HepG2 (cell line): Measurements from ENCODE around the gene FBXO10. TPM values are rescaled to one million over a fixed set of nuclear protein-coding genes. Genes with fewer than 3 reads are reported as not detected.
A peak's percentile ranks its signal among the peaks of the same experiment; 100 is the strongest.

Experiments used
- ATAC-seq: fragments of 200-7000 bp; cut with Tn5 transposase; 3 replicates; pipeline ENCODE4 v1.9.1; 2020; ENCODE audit warnings: mild to moderate bottlenecking, moderate library complexity
- BruUV-seq: library from RNA; stranded (reverse); fragments of 400-500 nt; replicated peaks from 2 replicates; lab custom pipeline; 2021; lab: Mats Ljungman, UMichigan
- CTCF ChIA-PET: fragments of 300-600 bp; formaldehyde crosslinking; extraction: SDS; loops from one replicate; lab custom pipeline; 2021; ENCODE audit warnings: low total read pairs, inconsistent platforms, low intra/inter-chr PET ratio; lab: Yijun Ruan, JAX
- POLR2A ChIA-PET: fragments of 350-600 bp; sonication (Branson Sonifier 250); formaldehyde crosslinking; loops from one replicate; lab custom pipeline; 2020; ENCODE audit warnings: antibody characterized with exemption, inconsistent platforms; lab: Yijun Ruan, JAX
- DNase-seq: peaks from one replicate; pipeline ENCODE4 v3.0.0-alpha.2; 2015; ENCODE audit warnings: low spot score
- FAIRE-seq: peaks from 3 replicates; lab custom pipeline; 2011; peaks lifted over from hg19 to GRCh38; lab: Jason Lieb, UNC
- H2AFZ ChIP-seq: one replicate; pipeline ENCODE4 v1.6.1; 2011; ENCODE audit warnings: low read length, inconsistent platforms
- H3K27ac ChIP-seq: fragments of 300-600 bp; 3 replicates; pipeline ENCODE4 v1.8.0; 2011; ENCODE audit warnings: mixed run types, mild to moderate bottlenecking, mixed read lengths, low read length, inconsistent platforms; ENCODE audit not compliant: insufficient read depth; ENCODE audit errors: extremely low read length
- H3K27me3 ChIP-seq, 2 experiments: fragments of 200-600 bp in 1 of 2; 2 replicates in 1 of 2; 3 replicates in 1 of 2; pipeline versions ENCODE4 v1.6.0 to v1.8.0; 2011; ENCODE audit warnings: low read length in 2 of 2, mild to moderate bottlenecking in 2 of 2, moderate library complexity in 2 of 2, inconsistent platforms in 1 of 2; ENCODE audit not compliant: insufficient read depth in 2 of 2, control insufficient read depth in 1 of 2
- H3K36me3 ChIP-seq, 2 experiments: fragments of 200-600 bp in 1 of 2; replicated peaks in 1 of 2; 2 replicates in 1 of 2; 3 replicates in 1 of 2; pipeline versions ENCODE4 v1.5.1 to v1.8.0; 2011; ENCODE audit warnings: low read length in 2 of 2, inconsistent platforms in 1 of 2; ENCODE audit not compliant: insufficient read depth in 2 of 2, control insufficient read depth in 1 of 2
- H3K4me1 ChIP-seq: 2 replicates; pipeline ENCODE4 v1.5.1; 2012; ENCODE audit warnings: low read length, inconsistent platforms; ENCODE audit not compliant: insufficient read depth
- H3K4me2 ChIP-seq: 2 replicates; pipeline ENCODE4 v1.6.0; 2011; ENCODE audit warnings: low read depth, low read length, inconsistent platforms
- H3K4me3 ChIP-seq, 3 experiments: fragments of 200-600 bp in 1 of 3; sonication (generic), shearing (Covaris generic) in 1 of 3; replicated peaks in 1 of 3; 2 replicates each; pipeline ENCODE4 v1.5.1; 2011 to 2016; ENCODE audit warnings: low read length in 3 of 3, inconsistent platforms in 2 of 3, low read depth in 2 of 3, mild to moderate bottlenecking in 2 of 3, control low read depth in 1 of 3, mixed read lengths in 1 of 3; ENCODE audit not compliant: insufficient read depth in 1 of 3
- H3K79me2 ChIP-seq: one replicate; pipeline ENCODE4 v1.6.1; 2011; ENCODE audit warnings: low read length, inconsistent platforms; ENCODE audit not compliant: insufficient read depth
- H3K9ac ChIP-seq: 2 replicates; pipeline ENCODE4 v1.6.0; 2011; ENCODE audit warnings: mild to moderate bottlenecking, low read depth, low read length, inconsistent platforms; ENCODE audit not compliant: insufficient read depth
- H3K9me3 ChIP-seq: 2 replicates; pipeline ENCODE4 v1.5.1; 2012; ENCODE audit warnings: mild to moderate bottlenecking, low read length
- H4K20me1 ChIP-seq: 2 replicates; pipeline ENCODE4 v1.6.0; 2011; ENCODE audit warnings: inconsistent platforms, mild to moderate bottlenecking, low read length, moderate library complexity; ENCODE audit not compliant: insufficient read depth
- PAX8 ChIP-seq: sonication (generic); formaldehyde crosslinking; IDR thresholded peaks from 2 replicates; pipeline ENCODE4 v1.8.0; 2022; ENCODE audit warnings: mild to moderate bottlenecking, missing genetic modification reagents, borderline replicate concordance
- SIN3A ChIP-seq: IDR thresholded peaks from 2 replicates; pipeline ENCODE4 v1.6.1; 2011; ENCODE audit warnings: low read depth, mild to moderate bottlenecking, control low read depth, low read length, borderline replicate concordance
- ZBTB7B ChIP-seq: sonication (generic); formaldehyde crosslinking; IDR thresholded peaks from 2 replicates; pipeline ENCODE4 v1.4.0; 2020; ENCODE audit warnings: missing genetic modification reagents
- ZNF510 ChIP-seq: sonication (generic); formaldehyde crosslinking; IDR thresholded peaks from 2 replicates; pipeline ENCODE4 v1.4.0; 2020; ENCODE audit warnings: low read depth, mild to moderate bottlenecking, missing genetic modification reagents
- ZNF790 ChIP-seq: sonication (generic); formaldehyde crosslinking; IDR thresholded peaks from 2 replicates; pipeline ENCODE4 v1.8.0; 2022; ENCODE audit warnings: missing genetic modification reagents, mild to moderate bottlenecking, borderline replicate concordance
- WGBS: methylation state at CpG from one replicate; pipeline ENCODE4 v1.1.6; 2017; ENCODE audit warnings: low lambda C conversion rate; 5-methylcytosine and 5-hydroxymethylcytosine counted together
- in situ Hi-C: cut with HindIII; loops from 2 replicates; pipeline ENCODE4 v1.10.0; 2017; ENCODE audit warnings: low pct_unique_long_range_greater_than_20kb; ENCODE audit not compliant: extremely low pct_ligation_motif_present
- intact Hi-C: fragments of 100-400 bp; cut with micrococcal nuclease; formaldehyde crosslinking; loops from one replicate; pipeline ENCODE4 v1.10.0; 2022; ENCODE audit not compliant: unreplicated experiment
- polyA plus RNA-seq, 8 experiments: library from polyadenylated mRNA; depleted of rRNA in 3 of 8; stranded (reverse) in 7 of 8; unstranded in 1 of 8; fragments of >200 nt; fragmentation: Illumina TruSeq in 4 of 8; extraction: Trizol in 4 of 8; gene quantifications; 2 replicates each; pipeline versions ENCODE4 v1.2.1 to v1.2.3, GENCODE V29; 2011 to 2016; ENCODE audit warnings: low read depth in 4 of 8, missing spikeins in 1 of 8, mixed read lengths in 1 of 8; ENCODE audit not compliant: insufficient read depth in 1 of 8
- total RNA-seq, 5 experiments: library from RNA; depleted of rRNA; stranded (reverse); fragments of >200 nt; fragmentation: Illumina TruSeq; extraction: Trizol; gene quantifications; 2 replicates each; pipeline ENCODE4 v1.2.3, GENCODE V29; 2016; ENCODE audit warnings: low read depth in 1 of 5
- TF ChIP-seq, protein P1 (sequence below): sonication (generic); formaldehyde crosslinking; IDR thresholded peaks from 2 replicates; pipeline ENCODE4 v1.4.0; 2020; ENCODE audit warnings: missing genetic modification reagents
- TF ChIP-seq, protein P2 (sequence below): sonication (generic); formaldehyde crosslinking; IDR thresholded peaks from one replicate; pipeline ENCODE4 v1.5.1; 2020; ENCODE audit warnings: mild to moderate bottlenecking, missing genetic modification reagents; ENCODE audit errors: not compliant biosample characterization
- TF ChIP-seq, protein P3 (sequence below): sonication (generic); formaldehyde crosslinking; IDR thresholded peaks from 2 replicates; pipeline ENCODE4 v1.5.0; 2020; ENCODE audit warnings: missing genetic modification reagents
- TF ChIP-seq, protein P4 (sequence below): sonication (generic); formaldehyde crosslinking; conservative IDR thresholded peaks from 2 replicates; pipeline ENCODE4 v1.8.0; 2022; ENCODE audit warnings: missing genetic modification reagents

The FBXO10 gene
- total and polyA plus RNA-seq, 2 of the 13 experiments (the other 11 are each of a cell fraction or from before 2014, with no cell fraction given) = 3.1 to 5.1 TPM

DNA sequence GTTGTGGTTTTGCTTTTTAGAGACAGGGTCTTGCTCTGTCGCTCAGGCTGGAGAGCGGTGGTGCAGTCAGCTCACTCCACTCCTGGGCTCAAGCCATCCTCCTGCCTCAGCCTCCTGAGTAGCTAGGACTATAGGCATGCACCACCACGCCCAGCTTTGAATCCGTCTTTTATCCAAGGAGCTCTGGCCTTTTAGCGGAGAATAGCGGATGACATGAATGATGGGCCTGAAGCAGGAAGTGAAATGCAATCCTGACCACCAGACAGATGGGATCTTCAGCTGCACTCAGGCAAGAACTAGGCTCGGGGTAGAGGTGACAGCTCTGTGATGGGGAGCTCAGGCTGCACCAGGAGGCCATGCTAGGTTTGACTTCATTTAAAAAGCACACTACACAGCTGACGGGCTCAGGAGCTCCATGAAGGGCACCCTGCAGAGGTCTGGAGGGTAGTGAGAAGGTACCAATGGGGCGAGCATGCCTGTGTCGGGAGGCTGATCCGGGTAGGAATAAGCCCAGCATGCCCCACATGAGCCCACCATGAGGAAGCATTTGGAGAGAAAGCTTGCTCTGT lies 68.5 kb downstream of the FBXO10 start:
- WGBS = 91% methylated on average over 10 of the region's 11 CpGs
- Histone ChIP-seq H3K9ac (0 out of 2 replicates have a peak overlapping the region, but pooled peaks have one; percentile 16), H2AFZ (no peak overlapping the region), H3K27ac (peak overlapping the region; percentile 87), H3K36me3 (peaks cover 9 to 13% of the 10 kb centered on the region in 2 experiments; a peak in 4 of 5 replicates), H4K20me1 (no peaks in the 10 kb centered on the region), H3K9me3 (no peaks in the 10 kb centered on the region), H3K4me1 (peaks cover 44% of the 10 kb centered on the region), H3K4me3 (no peak overlapping the region), H3K4me2 (peak overlapping the region; percentile 13; the same call in 1 of the 2 replicates), H3K79me2 (no peaks in the 10 kb centered on the region), H3K27me3 (no peaks in the 10 kb centered on the region)
- in situ Hi-C loops = no loop called here
- no peak for ATAC-seq
- ChIA-PET CTCF (no interaction called here), POLR2A (interaction anchor here (1.2 to 2.1 kb wide), 3 partner anchors 10 to 67 kb away, joined by 3 to 16 read pairs (median 3); partner anchors contain the start of gene POLR1E)
- no TSS peak for BruUV-seq
- DNase-seq = no peak
- no peak for FAIRE-seq
- intact Hi-C loops = no loop called here
- TF ChIP-seq, protein P1, sequence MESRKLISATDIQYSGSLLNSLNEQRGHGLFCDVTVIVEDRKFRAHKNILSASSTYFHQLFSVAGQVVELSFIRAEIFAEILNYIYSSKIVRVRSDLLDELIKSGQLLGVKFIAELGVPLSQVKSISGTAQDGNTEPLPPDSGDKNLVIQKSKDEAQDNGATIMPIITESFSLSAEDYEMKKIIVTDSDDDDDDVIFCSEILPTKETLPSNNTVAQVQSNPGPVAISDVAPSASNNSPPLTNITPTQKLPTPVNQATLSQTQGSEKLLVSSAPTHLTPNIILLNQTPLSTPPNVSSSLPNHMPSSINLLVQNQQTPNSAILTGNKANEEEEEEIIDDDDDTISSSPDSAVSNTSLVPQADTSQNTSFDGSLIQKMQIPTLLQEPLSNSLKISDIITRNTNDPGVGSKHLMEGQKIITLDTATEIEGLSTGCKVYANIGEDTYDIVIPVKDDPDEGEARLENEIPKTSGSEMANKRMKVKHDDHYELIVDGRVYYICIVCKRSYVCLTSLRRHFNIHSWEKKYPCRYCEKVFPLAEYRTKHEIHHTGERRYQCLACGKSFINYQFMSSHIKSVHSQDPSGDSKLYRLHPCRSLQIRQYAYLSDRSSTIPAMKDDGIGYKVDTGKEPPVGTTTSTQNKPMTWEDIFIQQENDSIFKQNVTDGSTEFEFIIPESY (CRISPR knock-in tag) = peak; percentile 79
- TF ChIP-seq, protein P2, sequence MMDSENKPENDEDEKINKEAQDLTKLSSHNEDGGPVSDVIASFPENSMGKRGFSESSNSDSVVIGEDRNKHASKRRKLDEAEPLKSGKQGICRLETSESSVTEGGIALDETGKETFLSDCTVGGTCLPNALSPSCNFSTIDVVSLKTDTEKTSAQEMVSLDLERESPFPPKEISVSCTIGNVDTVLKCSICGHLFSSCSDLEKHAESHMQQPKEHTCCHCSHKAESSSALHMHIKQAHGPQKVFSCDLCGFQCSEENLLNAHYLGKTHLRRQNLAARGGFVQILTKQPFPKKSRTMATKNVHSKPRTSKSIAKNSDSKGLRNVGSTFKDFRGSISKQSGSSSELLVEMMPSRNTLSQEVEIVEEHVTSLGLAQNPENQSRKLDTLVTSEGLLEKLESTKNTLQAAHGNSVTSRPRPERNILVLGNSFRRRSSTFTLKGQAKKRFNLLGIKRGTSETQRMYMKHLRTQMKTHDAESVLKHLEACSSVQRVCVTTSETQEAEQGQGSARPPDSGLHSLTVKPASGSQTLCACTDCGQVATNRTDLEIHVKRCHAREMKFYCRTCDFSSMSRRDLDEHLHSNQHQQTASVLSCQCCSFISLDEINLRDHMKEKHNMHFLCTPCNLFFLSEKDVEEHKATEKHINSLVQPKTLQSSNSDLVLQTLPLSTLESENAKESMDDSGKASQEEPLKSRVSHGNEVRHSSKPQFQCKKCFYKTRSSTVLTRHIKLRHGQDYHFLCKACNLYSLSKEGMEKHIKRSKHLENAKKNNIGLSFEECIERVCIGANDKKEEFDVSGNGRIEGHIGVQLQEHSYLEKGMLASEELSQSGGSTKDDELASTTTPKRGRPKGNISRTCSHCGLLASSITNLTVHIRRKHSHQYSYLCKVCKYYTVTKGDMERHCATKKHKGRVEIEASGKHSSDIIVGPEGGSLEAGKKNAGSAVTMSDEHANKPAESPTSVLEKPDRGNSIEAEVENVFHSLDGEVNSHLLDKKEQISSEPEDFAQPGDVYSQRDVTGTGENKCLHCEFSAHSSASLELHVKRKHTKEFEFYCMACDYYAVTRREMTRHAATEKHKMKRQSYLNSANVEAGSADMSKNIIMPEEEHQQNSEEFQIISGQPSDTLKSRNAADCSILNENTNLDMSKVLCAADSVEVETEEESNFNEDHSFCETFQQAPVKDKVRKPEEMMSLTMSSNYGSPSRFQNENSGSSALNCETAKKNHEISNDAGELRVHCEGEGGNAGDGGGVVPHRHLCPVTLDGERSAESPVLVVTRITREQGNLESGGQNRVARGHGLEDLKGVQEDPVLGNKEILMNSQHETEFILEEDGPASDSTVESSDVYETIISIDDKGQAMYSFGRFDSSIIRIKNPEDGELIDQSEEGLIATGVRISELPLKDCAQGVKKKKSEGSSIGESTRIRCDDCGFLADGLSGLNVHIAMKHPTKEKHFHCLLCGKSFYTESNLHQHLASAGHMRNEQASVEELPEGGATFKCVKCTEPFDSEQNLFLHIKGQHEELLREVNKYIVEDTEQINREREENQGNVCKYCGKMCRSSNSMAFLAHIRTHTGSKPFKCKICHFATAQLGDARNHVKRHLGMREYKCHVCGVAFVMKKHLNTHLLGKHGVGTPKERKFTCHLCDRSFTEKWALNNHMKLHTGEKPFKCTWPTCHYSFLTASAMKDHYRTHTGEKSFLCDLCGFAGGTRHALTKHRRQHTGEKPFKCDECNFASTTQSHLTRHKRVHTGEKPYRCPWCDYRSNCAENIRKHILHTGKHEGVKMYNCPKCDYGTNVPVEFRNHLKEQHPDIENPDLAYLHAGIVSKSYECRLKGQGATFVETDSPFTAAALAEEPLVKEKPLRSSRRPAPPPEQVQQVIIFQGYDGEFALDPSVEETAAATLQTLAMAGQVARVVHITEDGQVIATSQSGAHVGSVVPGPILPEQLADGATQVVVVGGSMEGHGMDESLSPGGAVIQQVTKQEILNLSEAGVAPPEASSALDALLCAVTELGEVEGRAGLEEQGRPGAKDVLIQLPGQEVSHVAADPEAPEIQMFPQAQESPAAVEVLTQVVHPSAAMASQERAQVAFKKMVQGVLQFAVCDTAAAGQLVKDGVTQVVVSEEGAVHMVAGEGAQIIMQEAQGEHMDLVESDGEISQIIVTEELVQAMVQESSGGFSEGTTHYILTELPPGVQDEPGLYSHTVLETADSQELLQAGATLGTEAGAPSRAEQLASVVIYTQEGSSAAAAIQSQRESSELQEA (CRISPR knock-in tag) = peak; percentile 42
- TF ChIP-seq, protein P3, sequence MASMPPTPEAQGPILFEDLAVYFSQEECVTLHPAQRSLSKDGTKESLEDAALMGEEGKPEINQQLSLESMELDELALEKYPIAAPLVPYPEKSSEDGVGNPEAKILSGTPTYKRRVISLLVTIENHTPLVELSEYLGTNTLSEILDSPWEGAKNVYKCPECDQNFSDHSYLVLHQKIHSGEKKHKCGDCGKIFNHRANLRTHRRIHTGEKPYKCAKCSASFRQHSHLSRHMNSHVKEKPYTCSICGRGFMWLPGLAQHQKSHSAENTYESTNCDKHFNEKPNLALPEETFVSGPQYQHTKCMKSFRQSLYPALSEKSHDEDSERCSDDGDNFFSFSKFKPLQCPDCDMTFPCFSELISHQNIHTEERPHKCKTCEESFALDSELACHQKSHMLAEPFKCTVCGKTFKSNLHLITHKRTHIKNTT (CRISPR knock-in tag) = no peak
- TF ChIP-seq PAX8 (CRISPR knock-in tag) (peak; percentile 39; the same call in 1 of the 2 replicates), ZBTB7B (CRISPR knock-in tag) (0 out of 2 replicates have a peak, but pooled peaks have one; percentile 15), ZNF790 (CRISPR knock-in tag) (0 out of 2 replicates have a peak, but pooled peaks have one; percentile 65), SIN3A (no peak), ZNF510 (CRISPR knock-in tag) (0 out of 2 replicates have a peak, but pooled peaks have one; percentile 10)
- TF ChIP-seq, protein P4, sequence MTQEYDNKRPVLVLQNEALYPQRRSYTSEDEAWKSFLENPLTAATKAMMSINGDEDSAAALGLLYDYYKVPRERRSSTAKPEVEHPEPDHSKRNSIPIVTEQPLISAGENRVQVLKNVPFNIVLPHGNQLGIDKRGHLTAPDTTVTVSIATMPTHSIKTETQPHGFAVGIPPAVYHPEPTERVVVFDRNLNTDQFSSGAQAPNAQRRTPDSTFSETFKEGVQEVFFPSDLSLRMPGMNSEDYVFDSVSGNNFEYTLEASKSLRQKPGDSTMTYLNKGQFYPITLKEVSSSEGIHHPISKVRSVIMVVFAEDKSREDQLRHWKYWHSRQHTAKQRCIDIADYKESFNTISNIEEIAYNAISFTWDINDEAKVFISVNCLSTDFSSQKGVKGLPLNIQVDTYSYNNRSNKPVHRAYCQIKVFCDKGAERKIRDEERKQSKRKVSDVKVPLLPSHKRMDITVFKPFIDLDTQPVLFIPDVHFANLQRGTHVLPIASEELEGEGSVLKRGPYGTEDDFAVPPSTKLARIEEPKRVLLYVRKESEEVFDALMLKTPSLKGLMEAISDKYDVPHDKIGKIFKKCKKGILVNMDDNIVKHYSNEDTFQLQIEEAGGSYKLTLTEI (CRISPR knock-in tag) = no peak
